Ascending aorta (tissue), 2 donors: Measurements from ENCODE around the gene CASZ1. TPM values are rescaled to one million over a fixed set of nuclear protein-coding genes. Genes with fewer than 3 reads are reported as not detected.

Experiments
- DNase-seq, 2 donors: peaks; one replicate each; pipeline ENCODE4 v3.0.0-alpha.2; 2019; ENCODE audit warnings: low spot score in 2 of 2
- H3K27ac ChIP-seq, 2 donors: fragments of 200-600 bp; sonication (generic); one replicate each; pipeline ENCODE4 v1.5.1; 2016 to 2017; ENCODE audit warnings: mild to moderate bottlenecking in 1 of 2
- H3K27me3 ChIP-seq: fragments of 200-600 bp; sonication (generic); one replicate; pipeline ENCODE4 v1.5.1; 2017
- H3K36me3 ChIP-seq, 2 donors: fragments of 200-600 bp; sonication (generic); one replicate each; pipeline ENCODE4 v1.5.1; 2016
- H3K4me1 ChIP-seq, 2 donors: fragments of 200-600 bp; sonication (generic); one replicate each; pipeline ENCODE4 v1.5.1; 2016 to 2017; ENCODE audit warnings: mild to moderate bottlenecking in 1 of 2
- H3K4me3 ChIP-seq, 2 donors: fragments of 200-600 bp; sonication (generic); one replicate each; pipeline ENCODE4 v1.5.1; 2016 to 2017; ENCODE audit warnings: mild to moderate bottlenecking in 1 of 2
- H3K9me3 ChIP-seq, 2 donors: fragments of 200-600 bp; sonication (generic); one replicate each; pipeline ENCODE4 v1.5.1; 2016
- intact Hi-C: fragments of 100-400 bp; cut with DNase I; formaldehyde crosslinking; loops from one replicate; pipeline ENCODE4 v1.15.1; 2023
- total RNA-seq: library from RNA; depleted of rRNA; stranded (reverse); fragments of >200 nt; gene quantifications from one replicate; pipeline ENCODE4 v1.1.0, GENCODE V29; 2016
- TF ChIP-seq, protein P1 (sequence below), 3 experiments: fragments of 200-600 bp in 2 of 3; fragments of 450-650 bp in 1 of 3; sonication (generic) in 2 of 3; IDR thresholded peaks; one replicate each; pipeline ENCODE4 v1.5.1; 2016 to 2019; ENCODE audit warnings: antibody characterized with exemption in 3 of 3, mild to moderate bottlenecking in 1 of 3, moderate library complexity in 1 of 3

Gene CASZ1
- total RNA-seq, 1 donor from 2014 or later, result 25.8 TPM

DNA sequence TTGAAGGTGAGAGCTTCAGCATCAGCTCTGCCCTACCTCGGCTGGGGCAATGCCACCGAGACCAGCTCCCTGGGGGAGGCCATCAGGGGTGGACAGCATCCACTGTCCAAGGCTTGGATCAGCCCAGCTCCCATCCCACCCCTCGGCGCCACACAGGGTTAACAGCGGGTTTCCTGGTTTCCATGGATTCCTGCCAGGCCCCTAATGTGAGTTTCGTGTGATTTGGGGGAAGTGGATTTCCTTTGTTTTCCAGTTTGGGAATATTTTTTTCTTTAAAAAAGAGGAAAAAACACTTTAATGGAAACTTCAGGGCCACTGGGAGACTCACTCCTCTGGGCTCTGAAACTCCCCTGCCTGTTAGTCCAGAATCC lies 34.3 kb downstream of the CASZ1 start:
- Histone ChIP-seq H3K4me1 (no peaks in the 10 kb centered on the region), H3K27ac (peak overlapping the region in 1 of 2 donors; percentile 9), H3K36me3 (no peaks in the 10 kb centered on the region), H3K27me3 (no peaks in the 10 kb centered on the region), H3K9me3 (no peaks in the 10 kb centered on the region), H3K4me3 (no peak overlapping the region)
- intact Hi-C loops, result no loop called here
- TF ChIP-seq, protein P1, sequence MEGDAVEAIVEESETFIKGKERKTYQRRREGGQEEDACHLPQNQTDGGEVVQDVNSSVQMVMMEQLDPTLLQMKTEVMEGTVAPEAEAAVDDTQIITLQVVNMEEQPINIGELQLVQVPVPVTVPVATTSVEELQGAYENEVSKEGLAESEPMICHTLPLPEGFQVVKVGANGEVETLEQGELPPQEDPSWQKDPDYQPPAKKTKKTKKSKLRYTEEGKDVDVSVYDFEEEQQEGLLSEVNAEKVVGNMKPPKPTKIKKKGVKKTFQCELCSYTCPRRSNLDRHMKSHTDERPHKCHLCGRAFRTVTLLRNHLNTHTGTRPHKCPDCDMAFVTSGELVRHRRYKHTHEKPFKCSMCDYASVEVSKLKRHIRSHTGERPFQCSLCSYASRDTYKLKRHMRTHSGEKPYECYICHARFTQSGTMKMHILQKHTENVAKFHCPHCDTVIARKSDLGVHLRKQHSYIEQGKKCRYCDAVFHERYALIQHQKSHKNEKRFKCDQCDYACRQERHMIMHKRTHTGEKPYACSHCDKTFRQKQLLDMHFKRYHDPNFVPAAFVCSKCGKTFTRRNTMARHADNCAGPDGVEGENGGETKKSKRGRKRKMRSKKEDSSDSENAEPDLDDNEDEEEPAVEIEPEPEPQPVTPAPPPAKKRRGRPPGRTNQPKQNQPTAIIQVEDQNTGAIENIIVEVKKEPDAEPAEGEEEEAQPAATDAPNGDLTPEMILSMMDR (IDR thresholded peaks at IDR 0.05), result no peak
- DNase-seq, result no peak

DNA sequence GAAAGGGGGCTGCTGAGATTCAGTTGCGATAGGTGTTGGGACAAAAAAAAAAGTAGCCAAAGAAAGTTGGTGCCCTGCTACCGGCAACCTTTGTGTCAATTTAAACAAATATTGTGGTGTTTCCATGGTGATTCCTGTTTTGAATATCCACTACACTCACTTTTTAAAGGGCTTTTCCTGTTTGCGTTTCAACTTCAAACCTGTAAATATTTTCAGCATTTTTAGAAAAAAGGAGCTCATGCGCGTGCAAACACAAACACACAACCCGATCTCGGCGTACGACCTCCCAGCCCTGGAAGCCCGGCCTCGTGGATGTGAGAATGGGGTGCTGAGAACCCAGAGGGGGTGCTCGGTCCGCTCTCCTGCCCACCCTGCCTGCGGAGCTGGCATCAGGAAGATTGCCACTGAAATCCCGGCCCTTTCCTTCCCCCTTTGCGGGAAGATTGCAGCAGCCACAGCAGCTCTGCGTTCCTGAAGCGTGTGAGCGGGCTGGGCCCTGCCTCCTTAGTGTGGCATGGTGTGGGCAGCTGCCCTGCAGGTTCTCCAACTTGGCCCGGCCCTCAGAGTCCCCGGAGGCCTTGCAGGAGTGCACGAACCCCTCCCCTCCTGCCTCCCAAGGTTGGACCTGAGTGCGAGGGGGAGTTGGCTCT lies 34.8 kb downstream of the CASZ1 start:
- H3K9me3 ChIP-seq, result no peaks in the 10 kb centered on the region
- H3K36me3 ChIP-seq, result no peaks in the 10 kb centered on the region
- no peak for DNase-seq
- TF ChIP-seq, protein P1 (IDR thresholded peaks at IDR 0.05), result no peak
- no peaks in the 10 kb centered on the region for H3K4me1 ChIP-seq
- H3K27me3 ChIP-seq, result no peaks in the 10 kb centered on the region
- no peak overlapping the region for H3K27ac ChIP-seq
- H3K4me3 ChIP-seq, result no peak overlapping the region
- intact Hi-C loops, result no loop called here

DNA sequence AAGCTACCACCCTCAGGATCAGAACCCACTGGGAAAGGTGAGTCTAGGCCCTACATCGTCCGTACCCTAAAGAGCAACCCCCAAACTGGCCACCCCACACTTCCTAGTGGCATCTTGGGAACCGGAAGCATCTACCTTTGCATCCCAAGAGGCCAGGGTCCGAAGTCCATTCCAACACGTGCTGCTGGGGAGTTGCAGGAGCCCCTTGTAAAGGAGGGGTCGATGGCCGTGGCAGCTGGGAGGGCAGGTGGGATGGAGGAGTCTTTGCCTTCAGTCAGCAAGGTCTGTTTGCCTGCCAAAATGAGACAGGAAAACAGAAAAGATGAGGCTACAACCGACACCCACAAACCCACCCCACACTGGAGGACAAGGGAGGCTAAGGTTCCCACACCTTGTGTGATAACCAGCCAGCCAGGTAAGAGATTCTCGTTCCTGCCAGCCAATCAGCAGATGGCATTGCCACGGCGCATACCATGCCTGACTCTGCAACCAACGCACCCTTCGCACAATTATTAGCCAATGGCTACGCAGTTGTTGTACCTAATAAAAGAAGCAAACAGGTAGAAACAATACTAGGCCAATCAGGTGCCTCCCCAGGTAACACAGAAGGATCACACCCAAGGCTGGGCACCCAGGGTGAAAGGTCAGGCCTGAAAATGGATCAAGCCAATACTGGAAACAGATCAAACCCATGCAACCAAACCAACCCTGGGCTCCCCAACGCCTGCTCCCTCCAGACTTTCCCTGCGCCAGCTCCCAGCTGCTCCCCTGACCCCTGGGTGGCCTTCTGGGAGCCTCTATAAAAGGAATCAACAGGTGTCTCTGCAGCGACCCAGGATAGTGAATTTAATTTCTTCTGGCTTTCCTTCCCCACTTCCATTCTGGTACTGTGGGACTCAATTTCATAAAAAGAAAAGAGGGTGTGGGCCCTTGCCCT lies 35.6 kb downstream of the CASZ1 start:
- Histone ChIP-seq H3K27ac (no peak overlapping the region), H3K27me3 (no peaks in the 10 kb centered on the region), H3K4me3 (no peak overlapping the region), H3K9me3 (no peaks in the 10 kb centered on the region), H3K36me3 (no peaks in the 10 kb centered on the region), H3K4me1 (no peaks in the 10 kb centered on the region)
- no peak for DNase-seq
- TF ChIP-seq, protein P1 (IDR thresholded peaks at IDR 0.05), result no peak
- intact Hi-C loops, result no loop called here

DNA sequence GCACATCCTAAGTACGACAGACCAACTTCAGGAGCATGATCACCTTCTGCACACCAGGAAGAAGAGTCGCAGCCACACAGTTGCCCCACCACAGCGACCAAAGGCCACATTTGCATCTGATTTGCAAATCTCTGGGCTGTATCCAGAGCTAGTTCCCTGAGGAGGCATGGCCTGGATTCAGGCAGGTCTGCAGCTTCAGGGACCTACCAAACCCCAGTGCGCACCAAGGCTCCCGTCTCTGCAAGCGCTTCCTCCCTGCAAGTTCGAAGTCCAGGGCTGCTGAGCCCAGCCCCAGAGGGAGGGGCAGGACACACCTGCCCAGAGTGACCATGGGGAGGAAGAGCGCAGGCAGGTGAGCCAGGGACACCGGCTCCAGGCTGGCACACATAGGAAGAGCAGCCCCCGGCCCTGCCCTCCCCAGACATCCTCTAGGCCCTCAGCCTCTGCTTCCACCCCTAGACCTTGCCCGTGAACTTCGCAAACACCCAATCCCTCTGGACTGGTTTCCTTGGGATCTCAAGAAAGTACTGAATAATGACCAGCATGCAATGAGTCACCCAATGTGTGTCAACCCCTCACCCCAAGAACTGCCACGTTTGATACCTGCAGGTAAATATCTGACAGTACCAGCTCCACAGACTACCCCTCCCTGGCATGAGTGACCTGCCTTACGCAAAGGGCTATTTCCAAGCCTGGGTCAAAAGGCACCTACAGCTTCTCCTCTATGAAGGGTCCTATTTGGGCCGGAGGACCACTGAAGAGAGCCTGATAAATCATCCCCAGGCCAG lies 36.8 kb downstream of the CASZ1 start:
- intact Hi-C loops, result no loop called here
- H3K4me1 ChIP-seq, result no peaks in the 10 kb centered on the region
- TF ChIP-seq, protein P1 (IDR thresholded peaks at IDR 0.05), result no peak
- H3K9me3 ChIP-seq, result no peaks in the 10 kb centered on the region
- no peak overlapping the region for H3K4me3 ChIP-seq
- no peaks in the 10 kb centered on the region for H3K27me3 ChIP-seq
- no peaks in the 10 kb centered on the region for H3K36me3 ChIP-seq
- H3K27ac ChIP-seq, result no peak overlapping the region
- DNase-seq, result no peak

DNA sequence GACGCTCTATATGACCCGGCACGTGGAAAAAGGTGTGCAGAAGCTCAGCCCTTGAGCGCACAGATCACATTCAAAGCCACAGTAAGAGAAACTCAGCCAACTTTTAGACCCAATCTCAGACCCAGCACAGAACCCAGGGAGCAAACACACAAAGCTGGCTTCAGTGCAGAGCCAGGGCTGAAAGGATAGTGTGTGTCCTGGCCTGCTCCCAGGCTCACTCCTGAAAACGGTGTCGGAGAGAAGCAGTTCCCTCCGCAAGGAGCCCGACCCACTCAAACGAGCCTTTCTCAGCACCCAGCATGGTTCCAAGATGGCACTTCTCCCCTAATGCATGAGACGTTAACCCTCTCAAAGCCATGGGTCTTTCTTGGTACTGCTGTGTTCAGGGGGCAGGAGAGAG lies 39.6 kb downstream of the CASZ1 start:
- H3K27ac ChIP-seq, result no peak overlapping the region
- no peak overlapping the region for H3K4me3 ChIP-seq
- no peak for DNase-seq
- peaks cover 0 to 2% of the 10 kb centered on the region in 2 donors for H3K4me1 ChIP-seq
- H3K9me3 ChIP-seq, result no peaks in the 10 kb centered on the region
- H3K27me3 ChIP-seq, result no peaks in the 10 kb centered on the region
- intact Hi-C loops, result no loop called here
- TF ChIP-seq, protein P1 (IDR thresholded peaks at IDR 0.05), result no peak
- no peaks in the 10 kb centered on the region for H3K36me3 ChIP-seq
